Measurements from ENCODE around the gene GTF2A1L.

GTF2A1L gene

GRCh38 chr2:48728840-48729239, 111.2 kb downstream of the GTF2A1L start:
- Histone ChIP-seq H3K4me3 (ENCODE audit: low read length) (no peak overlapping the region), H3K27ac (ENCODE audit: low read length) (no peak overlapping the region), H3K4me1 (ENCODE audit: low read length) (no peaks in the 10 kb centered on the region), H3K27me3 (replicated peaks; ENCODE audit: insufficient read depth, low read length) (no peaks in the 10 kb centered on the region), H3K36me3 (replicated peaks; ENCODE audit: insufficient read depth, low read length) (no peaks in the 10 kb centered on the region), H4K20me1 (ENCODE audit: insufficient read depth, low read length) (no peaks in the 10 kb centered on the region), H3K9me3 (replicated peaks; ENCODE audit: insufficient read depth, low read length) (no peaks in the 10 kb centered on the region), H3K4me2 (ENCODE audit: low read depth, low read length) (no peak overlapping the region), H3K9me2 (replicated peaks; ENCODE audit: insufficient read depth, low read length) (no peaks in the 10 kb centered on the region), H3F3A (ENCODE audit: insufficient read depth, low read length) (no peaks in the 10 kb centered on the region), H2AFZ (ENCODE audit: low read length) (no peak overlapping the region), H3K79me2 (ENCODE audit: low read length) (no peaks in the 10 kb centered on the region), H3K9ac (ENCODE audit: low read length) (no peak overlapping the region)
- TF ChIP-seq, protein P1, sequence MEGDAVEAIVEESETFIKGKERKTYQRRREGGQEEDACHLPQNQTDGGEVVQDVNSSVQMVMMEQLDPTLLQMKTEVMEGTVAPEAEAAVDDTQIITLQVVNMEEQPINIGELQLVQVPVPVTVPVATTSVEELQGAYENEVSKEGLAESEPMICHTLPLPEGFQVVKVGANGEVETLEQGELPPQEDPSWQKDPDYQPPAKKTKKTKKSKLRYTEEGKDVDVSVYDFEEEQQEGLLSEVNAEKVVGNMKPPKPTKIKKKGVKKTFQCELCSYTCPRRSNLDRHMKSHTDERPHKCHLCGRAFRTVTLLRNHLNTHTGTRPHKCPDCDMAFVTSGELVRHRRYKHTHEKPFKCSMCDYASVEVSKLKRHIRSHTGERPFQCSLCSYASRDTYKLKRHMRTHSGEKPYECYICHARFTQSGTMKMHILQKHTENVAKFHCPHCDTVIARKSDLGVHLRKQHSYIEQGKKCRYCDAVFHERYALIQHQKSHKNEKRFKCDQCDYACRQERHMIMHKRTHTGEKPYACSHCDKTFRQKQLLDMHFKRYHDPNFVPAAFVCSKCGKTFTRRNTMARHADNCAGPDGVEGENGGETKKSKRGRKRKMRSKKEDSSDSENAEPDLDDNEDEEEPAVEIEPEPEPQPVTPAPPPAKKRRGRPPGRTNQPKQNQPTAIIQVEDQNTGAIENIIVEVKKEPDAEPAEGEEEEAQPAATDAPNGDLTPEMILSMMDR (IDR thresholded peaks at IDR 0.05; ENCODE audit: low read length) = no peak
- TF ChIP-seq EZH2 (optimal IDR thresholded peaks at IDR 0.05; ENCODE audit: low read depth, low read length) (no peak), EZH2phosphoT487 (IDR thresholded peaks at IDR 0.05; ENCODE audit: low read length) (no peak)
- DNase-seq = no peak
